ENCODE data around the gene GALNT8.
"Not testable (repeated sequence)": the region's sequence is repeated elsewhere in the genome, so short reads cannot be mapped to it uniquely, and the experiment has no call there.

Gene GALNT8

GRCh38 chr12:4719821-4720636 is at the start of gene GALNT8:
Gene GALNT8 (plus strand): TSS chr12:4720400. CDS start chr12:4720678, 278 bp downstream.
- no peak for DNase-seq

- no peak for DNase-seq
These were observed 40.5 kb upstream of the GALNT8 start for GRCh38 chr12:4679711-4680110.

- DNase-seq, result no peak
These were observed 38.5 kb upstream of the GALNT8 start for GRCh38 chr12:4681732-4682131.

GRCh38 chr12:4685317-4685716 is 34.9 kb upstream of the GALNT8 start:
- no peak for DNase-seq

GRCh38 chr12:4690760-4691159 is 29.4 kb upstream of the GALNT8 start:
- no peak for DNase-seq

GRCh38 chr12:4700621-4701026 is 19.6 kb upstream of the GALNT8 start:
- no peak for DNase-seq

- DNase-seq, result no peak
These were observed 18.6 kb upstream of the GALNT8 start for GRCh38 chr12:4701395-4702190.

- no peak for DNase-seq
These were observed 16.5 kb upstream of the GALNT8 start for GRCh38 chr12:4703676-4704075.

- DNase-seq, result no peak
These were observed 14.4 kb upstream of the GALNT8 start for GRCh38 chr12:4705824-4706223.

- no peak for DNase-seq
These were observed 12.9 kb upstream of the GALNT8 start for GRCh38 chr12:4707306-4707705.

GRCh38 chr12:4710113-4710512 is 10.1 kb upstream of the GALNT8 start:
- DNase-seq, result no peak

GRCh38 chr12:4714879-4715278 is 5.3 kb upstream of the GALNT8 start:
- no peak for DNase-seq

GRCh38 chr12:4717806-4718205 is 2.4 kb upstream of the GALNT8 start:
- DNase-seq, result no peak

GRCh38 chr12:4720637-4720995 is 416 bp downstream of the GALNT8 start:
- no peak for DNase-seq

- not testable (repeated sequence) for DNase-seq
These were observed 1.4 kb downstream of the GALNT8 start for GRCh38 chr12:4721587-4721986.

GRCh38 chr12:4723226-4723625 is 3.0 kb downstream of the GALNT8 start:
- no peak for DNase-seq

- no peak for DNase-seq
These were observed 4.9 kb downstream of the GALNT8 start for GRCh38 chr12:4725057-4725456.

GRCh38 chr12:4734625-4735340 is 14.6 kb downstream of the GALNT8 start:
- DNase-seq, result no peak

- DNase-seq, result no peak
These were observed 15.9 kb downstream of the GALNT8 start for GRCh38 chr12:4736091-4736490.

- no peak for DNase-seq
These were observed 18.3 kb downstream of the GALNT8 start for GRCh38 chr12:4738541-4738940.

- DNase-seq, result no peak
These were observed 22.3 kb downstream of the GALNT8 start for GRCh38 chr12:4742416-4742970.

GRCh38 chr12:4743046-4743445 is 22.8 kb downstream of the GALNT8 start:
- DNase-seq, result no peak

GRCh38 chr12:4744709-4745108 is 24.5 kb downstream of the GALNT8 start:
- no peak for DNase-seq
